HFF-Myc (cell line): ENCODE measurements around the gene NRG2.

ENCODE experiments used
- DNase-seq: peaks from one replicate; pipeline ENCODE4 v3.0.0-alpha.2; 2011; ENCODE audit warnings: low read depth; ENCODE audit errors: extremely low read depth
- H3K4me3 ChIP-seq: replicated peaks from 2 replicates; pipeline ENCODE4 v1.5.1; 2011; ENCODE audit warnings: low read depth, mild to moderate bottlenecking, control low read depth, low read length
- TF ChIP-seq, protein P1 (sequence below): IDR thresholded peaks from 2 replicates; pipeline ENCODE4 v1.5.1; 2012; ENCODE audit warnings: mild to moderate bottlenecking, low read depth, low read length, control low read depth; ENCODE audit errors: missing control alignments

Gene NRG2

GRCh38 chr5:140015706-140016105 is 27.4 kb downstream of the NRG2 start:
- no peak for DNase-seq
- H3K4me3 ChIP-seq = no peak overlapping the region
- TF ChIP-seq, protein P1, sequence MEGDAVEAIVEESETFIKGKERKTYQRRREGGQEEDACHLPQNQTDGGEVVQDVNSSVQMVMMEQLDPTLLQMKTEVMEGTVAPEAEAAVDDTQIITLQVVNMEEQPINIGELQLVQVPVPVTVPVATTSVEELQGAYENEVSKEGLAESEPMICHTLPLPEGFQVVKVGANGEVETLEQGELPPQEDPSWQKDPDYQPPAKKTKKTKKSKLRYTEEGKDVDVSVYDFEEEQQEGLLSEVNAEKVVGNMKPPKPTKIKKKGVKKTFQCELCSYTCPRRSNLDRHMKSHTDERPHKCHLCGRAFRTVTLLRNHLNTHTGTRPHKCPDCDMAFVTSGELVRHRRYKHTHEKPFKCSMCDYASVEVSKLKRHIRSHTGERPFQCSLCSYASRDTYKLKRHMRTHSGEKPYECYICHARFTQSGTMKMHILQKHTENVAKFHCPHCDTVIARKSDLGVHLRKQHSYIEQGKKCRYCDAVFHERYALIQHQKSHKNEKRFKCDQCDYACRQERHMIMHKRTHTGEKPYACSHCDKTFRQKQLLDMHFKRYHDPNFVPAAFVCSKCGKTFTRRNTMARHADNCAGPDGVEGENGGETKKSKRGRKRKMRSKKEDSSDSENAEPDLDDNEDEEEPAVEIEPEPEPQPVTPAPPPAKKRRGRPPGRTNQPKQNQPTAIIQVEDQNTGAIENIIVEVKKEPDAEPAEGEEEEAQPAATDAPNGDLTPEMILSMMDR = no peak

DNA sequence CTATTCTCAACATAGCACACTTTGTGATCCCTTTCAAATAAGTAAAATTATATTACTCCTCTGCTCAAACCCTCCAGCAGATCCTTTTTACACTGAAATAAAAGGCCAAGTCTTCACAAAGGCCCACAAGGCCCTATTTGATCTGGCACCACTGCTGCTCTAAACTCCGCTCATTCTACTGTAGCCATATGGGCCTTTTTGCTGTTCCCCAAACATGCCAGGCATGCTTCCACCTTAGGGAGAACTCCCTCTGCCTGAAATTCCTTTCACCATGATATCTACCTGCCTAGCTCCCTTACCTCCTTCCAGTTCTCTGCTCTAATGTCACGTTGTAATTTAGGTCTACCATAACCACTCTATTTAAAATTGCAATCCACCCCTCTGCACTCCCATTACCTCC is 28.3 kb downstream of the NRG2 start:
- TF ChIP-seq, protein P1 = no peak
- H3K4me3 ChIP-seq = no peak overlapping the region
- no peak for DNase-seq

DNA sequence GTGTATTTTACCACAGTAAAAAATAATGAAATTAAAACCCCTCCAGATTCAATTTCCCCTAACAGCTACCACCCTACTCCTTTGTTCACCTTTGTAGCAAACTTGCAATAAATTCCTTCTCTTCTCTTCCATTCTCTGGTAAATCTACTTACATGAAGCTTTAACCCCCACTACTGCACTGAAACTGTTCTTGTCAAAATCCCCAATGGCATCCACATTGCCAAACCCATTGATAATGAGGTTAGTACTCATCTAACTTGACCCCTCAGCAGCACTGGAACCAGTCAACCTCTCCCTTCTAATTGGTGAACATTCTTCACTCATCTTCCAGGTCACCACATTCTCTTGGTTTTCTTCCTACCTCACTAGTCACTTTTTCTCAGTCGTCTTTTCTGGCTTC is 29.6 kb downstream of the NRG2 start:
- no peak for DNase-seq
- TF ChIP-seq, protein P1 = no peak
- H3K4me3 ChIP-seq = no peak overlapping the region

DNA sequence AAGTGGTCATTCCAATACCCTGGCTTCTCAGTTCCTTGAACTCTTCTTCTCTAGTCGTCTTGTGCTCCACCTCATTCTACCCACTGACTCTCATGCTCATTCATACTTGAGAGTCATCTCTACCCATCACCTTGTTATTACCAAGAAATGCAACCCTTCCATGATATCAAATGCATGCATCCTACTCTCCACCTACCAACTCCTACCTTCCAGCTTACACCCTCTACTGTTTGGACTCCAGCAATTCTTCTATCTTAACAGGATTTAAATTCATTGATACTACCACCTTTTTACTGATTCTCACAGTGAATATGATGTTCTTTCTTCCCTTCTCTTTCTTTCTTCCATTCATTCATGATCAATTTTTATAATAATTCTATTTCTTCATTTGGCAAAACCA is 30.7 kb downstream of the NRG2 start:
- no peak overlapping the region for H3K4me3 ChIP-seq
- TF ChIP-seq, protein P1 = no peak
- DNase-seq = no peak

GRCh38 chr5:140011297-140011802 is 31.7 kb downstream of the NRG2 start:
- TF ChIP-seq, protein P1 = no peak
- DNase-seq = no peak

GRCh38 chr5:140010798-140011197 is 32.3 kb downstream of the NRG2 start:
- DNase-seq = no peak
- TF ChIP-seq, protein P1 = no peak
- no peak overlapping the region for H3K4me3 ChIP-seq

More at GRCh38 chr5:140011297-140011802, 31.7 kb downstream of the NRG2 start:
- H3K4me3 ChIP-seq = no peak overlapping the region

DNA sequence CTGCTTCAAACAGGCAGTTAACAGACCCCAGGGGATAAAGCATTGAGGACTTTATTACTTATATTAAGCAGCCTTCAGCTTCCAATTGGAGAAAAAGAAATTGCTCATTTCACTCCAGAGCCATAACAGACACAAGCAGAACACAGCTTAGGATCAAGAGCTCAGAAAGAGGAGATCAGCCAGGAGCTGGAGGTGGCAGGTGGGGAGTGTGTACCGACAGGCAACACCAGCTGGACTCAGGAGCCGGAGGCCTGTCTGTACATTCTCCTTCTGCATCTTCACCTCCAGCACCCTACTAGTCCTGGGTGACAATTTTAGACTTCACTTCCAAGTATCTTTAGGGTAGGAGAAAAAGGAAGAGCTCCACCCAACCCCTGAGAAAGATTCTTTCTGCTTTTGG is 35.8 kb downstream of the NRG2 start:
- no peak for DNase-seq
- H3K4me3 ChIP-seq = no peak overlapping the region
- TF ChIP-seq, protein P1 = no peak
